GM19372 (cell line): ENCODE data around the gene ATG2B.

ENCODE experiments used
- ATAC-seq: cut with Tn5 transposase; IDR thresholded peaks from one replicate; pipeline ENCODE4 v1.9.1; 2021; ENCODE audit warnings: mild to moderate bottlenecking, low read depth, moderate library complexity; ENCODE audit not compliant: unreplicated experiment

ATG2B gene

GRCh38 chr14:96309896-96310330, 53.2 kb downstream of the ATG2B start:
- no peak for ATAC-seq

GRCh38 chr14:96309133-96309895, 53.8 kb downstream of the ATG2B start:
- no peak for ATAC-seq

- ATAC-seq: no peak
Observed at GRCh38 chr14:96307434-96307833, 55.7 kb downstream of the ATG2B start.

- ATAC-seq: no peak
Observed at GRCh38 chr14:96304956-96305355, 58.2 kb downstream of the ATG2B start.

- no peak for ATAC-seq
Observed at GRCh38 chr14:96303981-96304380, 59.2 kb downstream of the ATG2B start.

- ATAC-seq: no peak
Observed at GRCh38 chr14:96299441-96299840, 63.7 kb downstream of the ATG2B start.

GRCh38 chr14:96297997-96298515, 65.1 kb downstream of the ATG2B start:
- ATAC-seq: no peak

- no peak for ATAC-seq
Observed at GRCh38 chr14:96297000-96297399, 66.1 kb downstream of the ATG2B start.

GRCh38 chr14:96294246-96294645, 68.9 kb downstream of the ATG2B start:
- ATAC-seq: no peak

- ATAC-seq: no peak
Observed at GRCh38 chr14:96287856-96288255, 75.3 kb downstream of the ATG2B start.

GRCh38 chr14:96286251-96286650, 76.9 kb downstream of the ATG2B start:
- no peak for ATAC-seq

- ATAC-seq: no peak
Observed at GRCh38 chr14:96285667-96286066, 77.5 kb downstream of the ATG2B start.

- no peak for ATAC-seq
Observed at GRCh38 chr14:96284430-96284829, 78.7 kb downstream of the ATG2B start.

- no peak for ATAC-seq
Observed at GRCh38 chr14:96284008-96284407, 79.1 kb downstream of the ATG2B start.

GRCh38 chr14:96281486-96281885, 81.7 kb downstream of the ATG2B start:
- no peak for ATAC-seq

- ATAC-seq: no peak
Observed at GRCh38 chr14:96280104-96280503, 83.0 kb downstream of the ATG2B start.

- no peak for ATAC-seq
Observed at GRCh38 chr14:96279564-96279963, 83.6 kb downstream of the ATG2B start.

GRCh38 chr14:96277890-96278289, 85.3 kb downstream of the ATG2B start:
- no peak for ATAC-seq

GRCh38 chr14:96275177-96276112, 87.7 kb downstream of the ATG2B start:
- no peak for ATAC-seq

- ATAC-seq: no peak
Observed at GRCh38 chr14:96274543-96274942, 88.6 kb downstream of the ATG2B start.

- ATAC-seq: no peak
Observed at GRCh38 chr14:96274122-96274521, 89.0 kb downstream of the ATG2B start.
